GM21737 (cell line): Measurements from ENCODE around the gene NEGR1.

Experiments used
- ATAC-seq: cut with Tn5 transposase; IDR thresholded peaks from one replicate; pipeline ENCODE4 v1.9.1; 2021; ENCODE audit warnings: mild to moderate bottlenecking, moderate library complexity; ENCODE audit not compliant: unreplicated experiment

Gene NEGR1

GRCh38 chr1:72051538-72051937, 230.8 kb downstream of the NEGR1 start:
- no peak for ATAC-seq

- ATAC-seq: no peak
Observed at GRCh38 chr1:72050551-72050950, 231.8 kb downstream of the NEGR1 start.

- ATAC-seq: no peak
Observed at GRCh38 chr1:72037745-72038343, 244.5 kb downstream of the NEGR1 start.

- ATAC-seq: no peak
Observed at GRCh38 chr1:72034827-72035226, 247.5 kb downstream of the NEGR1 start.

GRCh38 chr1:72023063-72023930, 259.0 kb downstream of the NEGR1 start:
- ATAC-seq: no peak

- no peak for ATAC-seq
Observed at GRCh38 chr1:72018562-72018961, 263.8 kb downstream of the NEGR1 start.

- no peak for ATAC-seq
Observed at GRCh38 chr1:72015006-72015405, 267.3 kb downstream of the NEGR1 start.

GRCh38 chr1:72013161-72013560, 269.2 kb downstream of the NEGR1 start:
- no peak for ATAC-seq

- no peak for ATAC-seq
Observed at GRCh38 chr1:72011721-72012120, 270.6 kb downstream of the NEGR1 start.

- ATAC-seq: no peak
Observed at GRCh38 chr1:72010094-72010431, 272.3 kb downstream of the NEGR1 start.

- no peak for ATAC-seq
Observed at GRCh38 chr1:72009173-72010093, 272.9 kb downstream of the NEGR1 start.

- ATAC-seq: no peak
Observed at GRCh38 chr1:72007312-72007711, 275.0 kb downstream of the NEGR1 start.

GRCh38 chr1:72006092-72006491, 276.2 kb downstream of the NEGR1 start:
- no peak for ATAC-seq

- no peak for ATAC-seq
Observed at GRCh38 chr1:72003092-72003491, 279.2 kb downstream of the NEGR1 start.

GRCh38 chr1:72000809-72001208, 281.5 kb downstream of the NEGR1 start:
- no peak for ATAC-seq

- ATAC-seq: no peak
Observed at GRCh38 chr1:71994646-71995045, 287.7 kb downstream of the NEGR1 start.

- no peak for ATAC-seq
Observed at GRCh38 chr1:71987181-71987580, 295.2 kb downstream of the NEGR1 start.

GRCh38 chr1:71986160-71986559, 296.2 kb downstream of the NEGR1 start:
- no peak for ATAC-seq

GRCh38 chr1:71980556-71980955, 301.8 kb downstream of the NEGR1 start:
- ATAC-seq: no peak

- no peak for ATAC-seq
Observed at GRCh38 chr1:71979882-71980281, 302.5 kb downstream of the NEGR1 start.

GRCh38 chr1:71967670-71968069, 314.7 kb downstream of the NEGR1 start:
- ATAC-seq: no peak
